Hepatocyte (in vitro differentiated cells): ENCODE measurements around the gene MICU2. TPM values are rescaled to one million over a fixed set of nuclear protein-coding genes. Genes with fewer than 3 reads are reported as not detected.

ENCODE experiments used
- DNase-seq: peaks from one replicate; pipeline ENCODE4 v3.0.0-alpha.2; 2016; ENCODE audit warnings: low spot score
- H2AFZ ChIP-seq: fragments of 200-600 bp; sonication (generic); 2 replicates; pipeline ENCODE4 v1.6.0; 2016; ENCODE audit warnings: antibody characterized with exemption, mild to moderate bottlenecking
- H3K27ac ChIP-seq: fragments of 200-600 bp; sonication (generic); 2 replicates; pipeline ENCODE4 v1.5.1; 2016; ENCODE audit warnings: mild to moderate bottlenecking
- H3K27me3 ChIP-seq: fragments of 200-600 bp; sonication (generic); 2 replicates; pipeline ENCODE4 v1.6.1; 2016
- H3K36me3 ChIP-seq: fragments of 200-600 bp; sonication (generic); replicated peaks from 2 replicates; pipeline ENCODE4 v1.5.1; 2016; ENCODE audit warnings: low read depth; ENCODE audit not compliant: insufficient read depth
- H3K4me1 ChIP-seq: fragments of 200-600 bp; sonication (generic); 2 replicates; pipeline ENCODE4 v1.5.1; 2016; ENCODE audit warnings: mild to moderate bottlenecking, moderate library complexity; ENCODE audit not compliant: insufficient read depth
- H3K4me2 ChIP-seq: fragments of 200-600 bp; sonication (generic); 2 replicates; pipeline ENCODE4 v1.6.0; 2016
- H3K4me3 ChIP-seq: fragments of 200-600 bp; sonication (generic); 2 replicates; pipeline ENCODE4 v1.5.1; 2016; ENCODE audit warnings: mild to moderate bottlenecking
- H3K79me2 ChIP-seq: fragments of 200-600 bp; sonication (generic); 2 replicates; pipeline ENCODE4 v1.6.0; 2017; ENCODE audit warnings: mild to moderate bottlenecking
- H3K9me2 ChIP-seq: fragments of 200-600 bp; sonication (generic); replicated peaks from 2 replicates; pipeline ENCODE4 v1.6.0; 2017; ENCODE audit warnings: mild to moderate bottlenecking; ENCODE audit not compliant: insufficient read depth
- H3K9me3 ChIP-seq: fragments of 200-600 bp; sonication (generic); 2 replicates; pipeline ENCODE4 v1.5.1; 2016; ENCODE audit warnings: low read depth, mild to moderate bottlenecking
- H4K20me1 ChIP-seq: fragments of 200-600 bp; sonication (generic); 2 replicates; pipeline ENCODE4 v1.6.0; 2016; ENCODE audit warnings: mild to moderate bottlenecking; ENCODE audit not compliant: insufficient read depth, poor library complexity, severe bottlenecking
- CTCF ChIP-seq: fragments of 200-600 bp; sonication (generic); IDR thresholded peaks from 2 replicates; pipeline ENCODE4 v1.5.1; 2016; ENCODE audit warnings: antibody characterized with exemption, mild to moderate bottlenecking; ENCODE audit not compliant: poor library complexity
- EZH2 ChIP-seq: fragments of 200-600 bp; sonication (generic); IDR thresholded peaks from 2 replicates; pipeline ENCODE4 v1.6.1; 2016; ENCODE audit warnings: antibody characterized with exemption, mild to moderate bottlenecking, borderline replicate concordance
- EZH2phosphoT487 ChIP-seq: fragments of 200-600 bp; sonication (generic); IDR thresholded peaks from one replicate; pipeline ENCODE4 v1.6.1; 2018; ENCODE audit warnings: antibody characterized with exemption, mild to moderate bottlenecking, low read depth, moderate library complexity; ENCODE audit not compliant: unreplicated experiment, severe bottlenecking
- WGBS: methylation state at CpG from one replicate; pipeline ENCODE4 v1.1.6; 2016; ENCODE audit warnings: low lambda C conversion rate; ENCODE audit errors: missing lambda C conversion rate; 5-methylcytosine and 5-hydroxymethylcytosine counted together
- polyA plus RNA-seq: library from polyadenylated mRNA; unstranded; fragments of >200 nt; fragmentation: Nextera tagmentation; extraction: Ambion mirVana; gene quantifications from 2 replicates; pipeline ENCODE4 v1.2.1, GENCODE V29; 2016
- small RNA-seq: library from RNA; depleted of rRNA; stranded (forward); fragments of <200 nt; gene quantifications from one replicate; pipeline ENCODE3, GENCODE V24; 2014
- total RNA-seq: library from RNA; depleted of rRNA; stranded (reverse); fragments of >200 nt; gene quantifications from 2 replicates; pipeline ENCODE4 v1.2.3, GENCODE V29; 2014

Gene MICU2
- total and polyA plus RNA-seq, 2 experiments from 2014 or later: 48.1 to 95.7 TPM

GRCh38 chr13:21446656-21447055, 157.3 kb downstream of the MICU2 start:
- Histone ChIP-seq H3K4me2 (no peak overlapping the region), H3K27me3 (no peaks in the 10 kb centered on the region), H4K20me1 (peaks cover 22% of the 10 kb centered on the region), H3K79me2 (peaks cover 81% of the 10 kb centered on the region), H3K9me2 (no peaks in the 10 kb centered on the region), H3K9me3 (no peaks in the 10 kb centered on the region), H3K4me1 (no peaks in the 10 kb centered on the region), H3K27ac (no peak overlapping the region), H3K4me3 (no peak overlapping the region), H2AFZ (no peak overlapping the region), H3K36me3 (no peaks in the 10 kb centered on the region)
- no peak for TF ChIP-seq CTCF
- no peak for TF ChIP-seq EZH2
- TF ChIP-seq EZH2phosphoT487: no peak
- no peak for DNase-seq
- WGBS: 95% methylated on average over 2 of the region's 2 CpGs

GRCh38 chr13:21445759-21446158, 158.2 kb downstream of the MICU2 start:
- Histone ChIP-seq H3K36me3 (no peaks in the 10 kb centered on the region), H3K4me3 (no peak overlapping the region), H2AFZ (no peak overlapping the region), H3K9me3 (no peaks in the 10 kb centered on the region), H3K27ac (no peak overlapping the region), H3K9me2 (no peaks in the 10 kb centered on the region), H3K27me3 (no peaks in the 10 kb centered on the region), H4K20me1 (peaks cover 17% of the 10 kb centered on the region), H3K4me2 (no peak overlapping the region), H3K4me1 (no peaks in the 10 kb centered on the region), H3K79me2 (peaks cover 79% of the 10 kb centered on the region)
- TF ChIP-seq CTCF (no peak), EZH2phosphoT487 (no peak), EZH2 (no peak)
- no peak for DNase-seq
- 96% methylated on average over 6 of the region's 6 CpGs for WGBS

GRCh38 chr13:21443171-21443570, 160.8 kb downstream of the MICU2 start:
- 91% methylated on average over 1 of the region's 1 CpG for WGBS
- Histone ChIP-seq H3K4me2 (no peak overlapping the region), H3K9me3 (peaks cover 4% of the 10 kb centered on the region), H3K27me3 (no peaks in the 10 kb centered on the region), H4K20me1 (peaks cover 11% of the 10 kb centered on the region), H2AFZ (no peak overlapping the region), H3K4me3 (no peak overlapping the region), H3K4me1 (no peaks in the 10 kb centered on the region), H3K9me2 (no peaks in the 10 kb centered on the region), H3K27ac (no peak overlapping the region), H3K36me3 (no peaks in the 10 kb centered on the region), H3K79me2 (peaks cover 86% of the 10 kb centered on the region)
- DNase-seq: no peak
- TF ChIP-seq CTCF (no peak), EZH2 (no peak), EZH2phosphoT487 (no peak)

Small RNA genes within 50 kb of the gene (small RNA-seq; reads per million reads assigned to genes)
- gene RNU6-59P: not detected

Other genes starting within 250 kb of the MICU2 start
- gene ZDHHC20, start 144.9 kb downstream of the MICU2 start, total RNA-seq: 132 TPM in 2 replicates
- 25.2 and 27.5 TPM in 2 replicates for gene ZDHHC20, start 144.9 kb downstream of the MICU2 start, polyA plus RNA-seq
- gene FGF9, start 66.9 kb upstream of the MICU2 start, total RNA-seq: 1.7 and 2.0 TPM in 2 replicates
- 1.6 and 2.3 TPM in 2 replicates for gene FGF9, start 66.9 kb upstream of the MICU2 start, polyA plus RNA-seq